ENCODE results near the gene TRIP13. TPM values are rescaled to one million over a fixed set of nuclear protein-coding genes. Genes with fewer than 3 reads are reported as not detected.
"Not testable (repeated sequence)": the region's sequence is repeated elsewhere in the genome, so short reads cannot be mapped to it uniquely, and the experiment has no call there.

Gene TRIP13
- total RNA-seq, 1 donor from 2014 or later: 0.48 TPM

GRCh38 chr5:909994-910768 lies 17.5 kb downstream of the TRIP13 start:
- no peak for ATAC-seq (ENCODE audit: poor library complexity)
- intact Hi-C loops (cut with DNase I): no loop called here
- no peak for DNase-seq

- no peak for DNase-seq
- intact Hi-C loops (cut with DNase I): no loop called here
- ATAC-seq (ENCODE audit: poor library complexity): no peak
These were observed 18.1 kb downstream of the TRIP13 start for GRCh38 chr5:910769-911160.

- DNase-seq (no peak), ATAC-seq (ENCODE audit: poor library complexity) (no peak)
- intact Hi-C loops (cut with DNase I): no loop called here
These were observed 18.9 kb downstream of the TRIP13 start for GRCh38 chr5:911601-912000.

- intact Hi-C loops (cut with DNase I): no loop called here
These were observed 19.8 kb downstream of the TRIP13 start for GRCh38 chr5:912280-913091.

GRCh38 chr5:914174-914573 lies 21.5 kb downstream of the TRIP13 start:
- no peak for ATAC-seq (ENCODE audit: poor library complexity)
- no peak for DNase-seq
- intact Hi-C loops (cut with DNase I): no loop called here

More at GRCh38 chr5:912280-913091, 19.8 kb downstream of the TRIP13 start:
- ATAC-seq (ENCODE audit: poor library complexity) (no peak), DNase-seq (no peak)

GRCh38 chr5:914612-915011 lies 21.9 kb downstream of the TRIP13 start:
- no peak for DNase-seq
- intact Hi-C loops (cut with DNase I): no loop called here
- ATAC-seq (ENCODE audit: poor library complexity): no peak

- DNase-seq; intact Hi-C loops (cut with DNase I); ATAC-seq (ENCODE audit: poor library complexity): not testable (repeated sequence)
These were observed 22.7 kb downstream of the TRIP13 start for GRCh38 chr5:915346-915745.

GRCh38 chr5:915946-916345 lies 23.3 kb downstream of the TRIP13 start:
- intact Hi-C loops (cut with DNase I): no loop called here
- ATAC-seq (ENCODE audit: poor library complexity): no peak
- DNase-seq: no peak

GRCh38 chr5:916441-917293 lies 24.0 kb downstream of the TRIP13 start:
- intact Hi-C loops (cut with DNase I): no loop called here
- DNase-seq (no peak), ATAC-seq (ENCODE audit: poor library complexity) (no peak)

- DNase-seq; ATAC-seq (ENCODE audit: poor library complexity); intact Hi-C loops (cut with DNase I): not testable (repeated sequence)
These were observed 26.0 kb downstream of the TRIP13 start for GRCh38 chr5:918717-919116.

GRCh38 chr5:919356-920000 lies 26.8 kb downstream of the TRIP13 start:
- DNase-seq (no peak), ATAC-seq (ENCODE audit: poor library complexity) (no peak)
- intact Hi-C loops (cut with DNase I): no loop called here

- intact Hi-C loops (cut with DNase I): loop anchor here (5.0 kb wide), 1 partner anchor 252 kb away; no protein-coding TSS in a partner anchor
- DNase-seq (no peak), ATAC-seq (ENCODE audit: poor library complexity) (no peak)
These were observed 27.6 kb downstream of the TRIP13 start for GRCh38 chr5:920321-920720.

GRCh38 chr5:921456-922435 lies 29.1 kb downstream of the TRIP13 start:
- ATAC-seq (ENCODE audit: poor library complexity): no peak
- intact Hi-C loops (cut with DNase I): loop anchor here (5.0 kb wide), 1 partner anchor 251 kb away; no protein-coding TSS in a partner anchor
- no peak for DNase-seq

- ATAC-seq (ENCODE audit: poor library complexity) (no peak), DNase-seq (no peak)
- intact Hi-C loops (cut with DNase I): loop anchor here (5.0 kb wide), 1 partner anchor 250 kb away; no protein-coding TSS in a partner anchor
These were observed 30.0 kb downstream of the TRIP13 start for GRCh38 chr5:922436-923280.

GRCh38 chr5:923281-923873 lies 30.7 kb downstream of the TRIP13 start:
- ATAC-seq (ENCODE audit: poor library complexity): peak; percentile 93
- peak; percentile 92 for DNase-seq
- intact Hi-C loops (cut with DNase I): loop anchor here (5.0 kb wide), 1 partner anchor 249 kb away; no protein-coding TSS in a partner anchor

All from Right ventricle myocardium superior (tissue), 1 donor.